GM12892 (cell line): Measurements from ENCODE around the gene APOBEC4.

Source experiments
- POLR2A ChIP-seq: IDR thresholded peaks from 2 replicates; pipeline ENCODE4 v1.6.1; 2011; ENCODE audit warnings: low read depth, low read length, control low read depth
- POLR2AphosphoS5 ChIP-seq: IDR thresholded peaks from 2 replicates; pipeline ENCODE4 v1.6.1; 2011; ENCODE audit warnings: low read depth, low read length, control low read depth

DNA sequence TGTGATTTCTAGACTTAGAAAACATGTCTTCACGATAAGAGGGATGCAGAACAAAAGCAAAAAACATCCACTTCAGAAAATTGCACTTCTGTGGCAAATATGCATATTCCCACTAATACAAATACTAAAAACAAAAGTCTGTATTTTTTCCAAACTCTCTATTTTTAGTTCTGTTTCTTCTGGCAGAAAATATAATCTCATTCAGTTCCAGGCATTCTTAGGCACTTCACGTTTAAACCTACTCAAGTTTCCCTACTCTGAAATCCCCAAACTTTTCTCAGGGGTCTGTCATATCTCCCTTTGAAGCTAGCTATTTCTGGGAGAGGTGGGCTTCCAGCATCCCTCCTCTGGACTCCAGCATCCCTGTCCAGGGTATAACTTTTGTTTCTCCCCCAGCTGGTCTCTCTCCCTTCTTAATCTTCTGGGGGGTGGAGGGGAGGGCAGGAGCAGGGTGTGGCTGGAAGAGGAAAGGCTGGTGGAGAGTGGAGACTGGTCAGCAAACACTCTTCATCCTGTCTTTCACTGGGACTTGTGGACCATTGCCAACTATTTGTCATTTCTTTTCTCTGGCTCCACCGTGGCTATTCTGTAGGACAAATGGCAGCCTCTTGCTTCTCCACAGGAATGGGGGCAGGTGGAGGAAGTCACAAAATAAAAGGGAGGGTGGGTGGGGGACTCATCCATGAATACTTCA is 43.2 kb downstream of the APOBEC4 start:
- TF ChIP-seq POLR2A: no peak
- no peak for TF ChIP-seq POLR2AphosphoS5
